HepG2 (cell line): Measurements from ENCODE around the gene STRN4. TPM values are rescaled to one million over a fixed set of nuclear protein-coding genes. Genes with fewer than 3 reads are reported as not detected.

Source experiments
- ATAC-seq: fragments of 200-7000 bp; cut with Tn5 transposase; 3 replicates; pipeline ENCODE4 v1.9.1; 2020; ENCODE audit warnings: mild to moderate bottlenecking, moderate library complexity
- BruUV-seq: library from RNA; stranded (reverse); fragments of 400-500 nt; replicated peaks from 2 replicates; lab custom pipeline; 2021; lab: Mats Ljungman, UMichigan
- CTCF ChIA-PET: fragments of 300-600 bp; formaldehyde crosslinking; extraction: SDS; loops from one replicate; lab custom pipeline; 2021; ENCODE audit warnings: low total read pairs, inconsistent platforms, low intra/inter-chr PET ratio; lab: Yijun Ruan, JAX
- POLR2A ChIA-PET: fragments of 350-600 bp; sonication (Branson Sonifier 250); formaldehyde crosslinking; loops from one replicate; lab custom pipeline; 2020; ENCODE audit warnings: antibody characterized with exemption, inconsistent platforms; lab: Yijun Ruan, JAX
- DNase-seq: peaks from one replicate; pipeline ENCODE4 v3.0.0-alpha.2; 2015; ENCODE audit warnings: low spot score
- FAIRE-seq: peaks from 3 replicates; lab custom pipeline; 2011; peaks lifted over from hg19 to GRCh38; lab: Jason Lieb, UNC
- H2AFZ ChIP-seq: one replicate; pipeline ENCODE4 v1.6.1; 2011; ENCODE audit warnings: low read length, inconsistent platforms
- H3K27ac ChIP-seq: fragments of 300-600 bp; 3 replicates; pipeline ENCODE4 v1.8.0; 2011; ENCODE audit warnings: mixed run types, mild to moderate bottlenecking, mixed read lengths, low read length, inconsistent platforms; ENCODE audit not compliant: insufficient read depth; ENCODE audit errors: extremely low read length
- H3K27me3 ChIP-seq, 2 experiments: fragments of 200-600 bp in 1 of 2; 2 replicates in 1 of 2; 3 replicates in 1 of 2; pipeline versions ENCODE4 v1.6.0 to v1.8.0; 2011; ENCODE audit warnings: low read length in 2 of 2, mild to moderate bottlenecking in 2 of 2, moderate library complexity in 2 of 2, inconsistent platforms in 1 of 2; ENCODE audit not compliant: insufficient read depth in 2 of 2, control insufficient read depth in 1 of 2
- H3K36me3 ChIP-seq, 2 experiments: fragments of 200-600 bp in 1 of 2; replicated peaks in 1 of 2; 2 replicates in 1 of 2; 3 replicates in 1 of 2; pipeline versions ENCODE4 v1.5.1 to v1.8.0; 2011; ENCODE audit warnings: low read length in 2 of 2, inconsistent platforms in 1 of 2; ENCODE audit not compliant: insufficient read depth in 2 of 2, control insufficient read depth in 1 of 2
- H3K4me1 ChIP-seq: 2 replicates; pipeline ENCODE4 v1.5.1; 2012; ENCODE audit warnings: low read length, inconsistent platforms; ENCODE audit not compliant: insufficient read depth
- H3K4me2 ChIP-seq: 2 replicates; pipeline ENCODE4 v1.6.0; 2011; ENCODE audit warnings: low read depth, low read length, inconsistent platforms
- H3K4me3 ChIP-seq, 3 experiments: fragments of 200-600 bp in 1 of 3; sonication (generic), shearing (Covaris generic) in 1 of 3; replicated peaks in 1 of 3; 2 replicates each; pipeline ENCODE4 v1.5.1; 2011 to 2016; ENCODE audit warnings: low read length in 3 of 3, inconsistent platforms in 2 of 3, low read depth in 2 of 3, mild to moderate bottlenecking in 2 of 3, control low read depth in 1 of 3, mixed read lengths in 1 of 3; ENCODE audit not compliant: insufficient read depth in 1 of 3
- H3K79me2 ChIP-seq: one replicate; pipeline ENCODE4 v1.6.1; 2011; ENCODE audit warnings: low read length, inconsistent platforms; ENCODE audit not compliant: insufficient read depth
- H3K9ac ChIP-seq: 2 replicates; pipeline ENCODE4 v1.6.0; 2011; ENCODE audit warnings: mild to moderate bottlenecking, low read depth, low read length, inconsistent platforms; ENCODE audit not compliant: insufficient read depth
- H3K9me3 ChIP-seq: 2 replicates; pipeline ENCODE4 v1.5.1; 2012; ENCODE audit warnings: mild to moderate bottlenecking, low read length
- H4K20me1 ChIP-seq: 2 replicates; pipeline ENCODE4 v1.6.0; 2011; ENCODE audit warnings: inconsistent platforms, mild to moderate bottlenecking, low read length, moderate library complexity; ENCODE audit not compliant: insufficient read depth
- ATRX ChIP-seq: sonication (generic); formaldehyde crosslinking; IDR thresholded peaks from 2 replicates; pipeline ENCODE4 v1.4.0; 2020; ENCODE audit warnings: missing genetic modification reagents, borderline replicate concordance
- BCL6 ChIP-seq: IDR thresholded peaks from 2 replicates; pipeline ENCODE4 v1.6.1; 2016; ENCODE audit warnings: missing genetic modification reagents, missing compliant biosample characterization
- BHLHE40 ChIP-seq: IDR thresholded peaks from 2 replicates; pipeline ENCODE4 v1.6.1; 2011; ENCODE audit warnings: low read length, improper control_type of control experiment
- DMAP1 ChIP-seq: IDR thresholded peaks from 2 replicates; pipeline ENCODE4 v1.6.1; 2016
- HMG20B ChIP-seq: conservative IDR thresholded peaks from 2 replicates; pipeline ENCODE4 v1.6.1; 2016; ENCODE audit warnings: missing genetic modification reagents, missing compliant biosample characterization
- PAWR ChIP-seq: sonication (generic); formaldehyde crosslinking; IDR thresholded peaks from 2 replicates; pipeline ENCODE4 v1.4.0; 2020; ENCODE audit warnings: missing genetic modification reagents, mild to moderate bottlenecking, borderline replicate concordance
- PLRG1 ChIP-seq: fragments of 450-650 bp; conservative IDR thresholded peaks from 2 replicates; pipeline ENCODE4 v1.6.1; 2016
- SALL1 ChIP-seq: sonication (generic); formaldehyde crosslinking; IDR thresholded peaks from 2 replicates; pipeline ENCODE4 v1.8.0; 2022; ENCODE audit warnings: mild to moderate bottlenecking, missing genetic modification reagents
- SRF ChIP-seq: IDR thresholded peaks from 2 replicates; pipeline ENCODE4 v1.6.1; 2011; ENCODE audit warnings: mild to moderate bottlenecking, low read depth, low read length, moderate library complexity
- TFAP4 ChIP-seq: sonication (generic); IDR thresholded peaks from 2 replicates; pipeline ENCODE4 v1.6.1; 2016; ENCODE audit warnings: low read depth, borderline replicate concordance
- TFDP2 ChIP-seq: sonication (generic); formaldehyde crosslinking; IDR thresholded peaks from 2 replicates; pipeline ENCODE4 v1.4.0; 2020; ENCODE audit warnings: missing genetic modification reagents
- ZNF136 ChIP-seq: sonication (generic); formaldehyde crosslinking; IDR thresholded peaks from 2 replicates; pipeline ENCODE4 v1.8.1; 2022; ENCODE audit warnings: low read depth, mild to moderate bottlenecking, moderate library complexity, missing genetic modification reagents
- ZNF17 ChIP-seq: sonication (generic); formaldehyde crosslinking; IDR thresholded peaks from 2 replicates; pipeline ENCODE4 v1.5.0; 2020; ENCODE audit warnings: mild to moderate bottlenecking, missing genetic modification reagents
- ZNF230 ChIP-seq: sonication (generic); formaldehyde crosslinking; IDR thresholded peaks from 2 replicates; pipeline ENCODE4 v1.4.0; 2020; ENCODE audit warnings: mild to moderate bottlenecking, missing genetic modification reagents
- ZNF564 ChIP-seq: sonication (generic); formaldehyde crosslinking; IDR thresholded peaks from 2 replicates; pipeline ENCODE4 v1.8.1; 2023; ENCODE audit warnings: mild to moderate bottlenecking, missing genetic modification reagents
- ZNF576 ChIP-seq: sonication (generic); formaldehyde crosslinking; IDR thresholded peaks from 2 replicates; pipeline ENCODE4 v1.4.0; 2020; ENCODE audit warnings: mild to moderate bottlenecking, missing genetic modification reagents
- ZNF773 ChIP-seq: sonication (generic); formaldehyde crosslinking; IDR thresholded peaks from 2 replicates; pipeline ENCODE4 v1.4.0; 2020; ENCODE audit warnings: missing genetic modification reagents, borderline replicate concordance
- ZNF776 ChIP-seq: sonication (generic); formaldehyde crosslinking; IDR thresholded peaks from 2 replicates; pipeline ENCODE4 v1.4.0; 2020; ENCODE audit warnings: mild to moderate bottlenecking, missing genetic modification reagents
- WGBS: methylation state at CpG from one replicate; pipeline ENCODE4 v1.1.6; 2017; ENCODE audit warnings: low lambda C conversion rate; 5-methylcytosine and 5-hydroxymethylcytosine counted together
- in situ Hi-C: cut with HindIII; loops from 2 replicates; pipeline ENCODE4 v1.10.0; 2017; ENCODE audit warnings: low pct_unique_long_range_greater_than_20kb; ENCODE audit not compliant: extremely low pct_ligation_motif_present
- intact Hi-C: fragments of 100-400 bp; cut with micrococcal nuclease; formaldehyde crosslinking; loops from one replicate; pipeline ENCODE4 v1.10.0; 2022; ENCODE audit not compliant: unreplicated experiment
- polyA plus RNA-seq, 8 experiments: library from polyadenylated mRNA; depleted of rRNA in 3 of 8; stranded (reverse) in 7 of 8; unstranded in 1 of 8; fragments of >200 nt; fragmentation: Illumina TruSeq in 4 of 8; extraction: Trizol in 4 of 8; gene quantifications; 2 replicates each; pipeline versions ENCODE4 v1.2.1 to v1.2.3, GENCODE V29; 2011 to 2016; ENCODE audit warnings: low read depth in 4 of 8, missing spikeins in 1 of 8, mixed read lengths in 1 of 8; ENCODE audit not compliant: insufficient read depth in 1 of 8
- total RNA-seq, 5 experiments: library from RNA; depleted of rRNA; stranded (reverse); fragments of >200 nt; fragmentation: Illumina TruSeq; extraction: Trizol; gene quantifications; 2 replicates each; pipeline ENCODE4 v1.2.3, GENCODE V29; 2016; ENCODE audit warnings: low read depth in 1 of 5

The STRN4 gene
- total and polyA plus RNA-seq, 2 of the 13 experiments (the other 11 are each of a cell fraction or from before 2014, with no cell fraction given) = 43.1 to 57.3 TPM

- Histone ChIP-seq H3K79me2 (no peaks in the 10 kb centered on the region), H3K27me3 (no peaks in the 10 kb centered on the region), H3K4me3 (no peak overlapping the region), H3K9ac (no peak overlapping the region), H3K27ac (no peak overlapping the region), H2AFZ (no peak overlapping the region), H4K20me1 (no peaks in the 10 kb centered on the region), H3K36me3 (0 out of 5 replicates have a peak, but pooled peaks cover 0 to 4% of the 10 kb centered on the region in 2 experiments), H3K4me1 (peaks cover 41% of the 10 kb centered on the region), H3K9me3 (no peaks in the 10 kb centered on the region), H3K4me2 (no peak overlapping the region)
- FAIRE-seq = no peak
- in situ Hi-C loops (no loop called here), intact Hi-C loops (loop anchor here (5.0 kb wide), 1 partner anchor 83 kb away; no protein-coding TSS in a partner anchor)
- CTCF ChIA-PET = interaction anchor here (1.6 kb wide), 1 partner anchor 81 kb away, joined by 4 read pairs; no protein-coding TSS in a partner anchor
- WGBS = 96% methylated on average over 6 of the region's 6 CpGs
- no TSS peak for BruUV-seq
- TF ChIP-seq PLRG1 = no peak
- TF ChIP-seq SALL1 (CRISPR knock-in tag) = no peak
- no peak for TF ChIP-seq BHLHE40
- TF ChIP-seq ZNF17 (CRISPR knock-in tag) = no peak
- no peak for TF ChIP-seq ZNF776 (CRISPR knock-in tag)
- TF ChIP-seq BCL6 (CRISPR knock-in tag) = no peak
- TF ChIP-seq HMG20B = no peak
- POLR2A ChIA-PET = no interaction called here
- DNase-seq = no peak
- no peak for ATAC-seq
These were observed 13.0 kb upstream of the STRN4 start for GRCh38 chr19:46759206-46759605.

- intact Hi-C loops = loop anchor here (5.0 kb wide), 1 partner anchor 86 kb away; no protein-coding TSS in a partner anchor
- Histone ChIP-seq H3K79me2 (no peaks in the 10 kb centered on the region), H3K4me2 (no peak overlapping the region), H3K27ac (no peak overlapping the region), H3K36me3 (0 out of 5 replicates have a peak, but pooled peaks cover 0 to 4% of the 10 kb centered on the region in 2 experiments), H3K4me3 (no peak overlapping the region), H2AFZ (no peak overlapping the region), H3K9ac (no peak overlapping the region), H3K4me1 (peaks cover 24% of the 10 kb centered on the region), H3K9me3 (no peaks in the 10 kb centered on the region), H3K27me3 (no peaks in the 10 kb centered on the region), H4K20me1 (no peaks in the 10 kb centered on the region)
- ChIA-PET CTCF (interaction anchor here (1.3 to 2.1 kb wide), 2 partner anchors 10 to 84 kb away, joined by 8 to 21 read pairs; no protein-coding TSS in a partner anchor), POLR2A (no interaction called here)
- DNase-seq = no peak
- no peak for FAIRE-seq
- no peak for ATAC-seq
- in situ Hi-C loops = no loop called here
- no TSS peak for BruUV-seq
- 97% methylated on average over 24 of the region's 30 CpGs for whole genome bisulfite sequencing
- TF ChIP-seq SRF = no peak
- TF ChIP-seq ZNF576 (CRISPR knock-in tag) = no peak
- no peak for TF ChIP-seq ZNF136
- no peak for TF ChIP-seq ZNF564
- TF ChIP-seq TFAP4 = no peak
- TF ChIP-seq ATRX (CRISPR knock-in tag) = no peak
- TF ChIP-seq PAWR (CRISPR knock-in tag) = no peak
- TF ChIP-seq ZNF773 (CRISPR knock-in tag) = no peak
- no peak for TF ChIP-seq DMAP1 (CRISPR knock-in tag)
- TF ChIP-seq ZNF230 (CRISPR knock-in tag) = no peak
- TF ChIP-seq TFDP2 (CRISPR knock-in tag) = no peak
These were observed 10.3 kb upstream of the STRN4 start for GRCh38 chr19:46756544-46756888.
